DOHH2 (cell line): ENCODE data around the gene LYPD5.

Source experiments
- EZH2phosphoT487 ChIP-seq: fragments of 200-600 bp; sonication (generic); IDR thresholded peaks from 2 replicates; pipeline ENCODE4 v1.6.1; 2017; ENCODE audit warnings: borderline replicate concordance, mild to moderate bottlenecking, antibody characterized with exemption, low read length, moderate library complexity, mixed read lengths
- TF ChIP-seq, protein P1 (sequence below): fragments of 200-600 bp; sonication (generic); IDR thresholded peaks from one replicate; pipeline ENCODE4 v1.5.1; 2014; ENCODE audit warnings: antibody characterized with exemption, mild to moderate bottlenecking, low read depth, low read length; ENCODE audit not compliant: poor library complexity, severe bottlenecking

DNA sequence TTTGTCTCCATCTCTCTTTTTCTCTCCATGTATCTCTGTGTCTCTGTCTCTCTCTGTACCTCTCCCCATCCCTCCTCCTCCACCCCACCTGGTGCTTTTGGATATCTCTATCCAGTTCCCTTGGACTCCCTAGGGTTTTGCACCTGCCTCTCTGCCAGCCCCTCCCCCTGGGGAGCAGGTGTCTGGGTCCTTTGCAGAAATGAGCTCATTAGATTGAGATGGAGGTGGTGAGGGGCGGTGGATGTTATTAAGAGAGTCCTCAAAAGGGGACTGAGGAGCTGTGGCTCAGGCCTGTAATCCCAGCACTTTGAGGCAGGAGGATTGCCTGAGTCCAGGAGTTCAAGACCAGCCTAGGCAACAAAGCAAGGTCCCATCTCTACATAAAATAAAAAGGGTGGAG, 23.6 kb downstream of the LYPD5 start:
- TF ChIP-seq, protein P1, sequence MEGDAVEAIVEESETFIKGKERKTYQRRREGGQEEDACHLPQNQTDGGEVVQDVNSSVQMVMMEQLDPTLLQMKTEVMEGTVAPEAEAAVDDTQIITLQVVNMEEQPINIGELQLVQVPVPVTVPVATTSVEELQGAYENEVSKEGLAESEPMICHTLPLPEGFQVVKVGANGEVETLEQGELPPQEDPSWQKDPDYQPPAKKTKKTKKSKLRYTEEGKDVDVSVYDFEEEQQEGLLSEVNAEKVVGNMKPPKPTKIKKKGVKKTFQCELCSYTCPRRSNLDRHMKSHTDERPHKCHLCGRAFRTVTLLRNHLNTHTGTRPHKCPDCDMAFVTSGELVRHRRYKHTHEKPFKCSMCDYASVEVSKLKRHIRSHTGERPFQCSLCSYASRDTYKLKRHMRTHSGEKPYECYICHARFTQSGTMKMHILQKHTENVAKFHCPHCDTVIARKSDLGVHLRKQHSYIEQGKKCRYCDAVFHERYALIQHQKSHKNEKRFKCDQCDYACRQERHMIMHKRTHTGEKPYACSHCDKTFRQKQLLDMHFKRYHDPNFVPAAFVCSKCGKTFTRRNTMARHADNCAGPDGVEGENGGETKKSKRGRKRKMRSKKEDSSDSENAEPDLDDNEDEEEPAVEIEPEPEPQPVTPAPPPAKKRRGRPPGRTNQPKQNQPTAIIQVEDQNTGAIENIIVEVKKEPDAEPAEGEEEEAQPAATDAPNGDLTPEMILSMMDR: no peak
- no peak for TF ChIP-seq EZH2phosphoT487
